ENCODE results near the gene UBAP2L. TPM values are rescaled to one million over a fixed set of nuclear protein-coding genes. Genes with fewer than 3 reads are reported as not detected.

Gene UBAP2L, protein sequence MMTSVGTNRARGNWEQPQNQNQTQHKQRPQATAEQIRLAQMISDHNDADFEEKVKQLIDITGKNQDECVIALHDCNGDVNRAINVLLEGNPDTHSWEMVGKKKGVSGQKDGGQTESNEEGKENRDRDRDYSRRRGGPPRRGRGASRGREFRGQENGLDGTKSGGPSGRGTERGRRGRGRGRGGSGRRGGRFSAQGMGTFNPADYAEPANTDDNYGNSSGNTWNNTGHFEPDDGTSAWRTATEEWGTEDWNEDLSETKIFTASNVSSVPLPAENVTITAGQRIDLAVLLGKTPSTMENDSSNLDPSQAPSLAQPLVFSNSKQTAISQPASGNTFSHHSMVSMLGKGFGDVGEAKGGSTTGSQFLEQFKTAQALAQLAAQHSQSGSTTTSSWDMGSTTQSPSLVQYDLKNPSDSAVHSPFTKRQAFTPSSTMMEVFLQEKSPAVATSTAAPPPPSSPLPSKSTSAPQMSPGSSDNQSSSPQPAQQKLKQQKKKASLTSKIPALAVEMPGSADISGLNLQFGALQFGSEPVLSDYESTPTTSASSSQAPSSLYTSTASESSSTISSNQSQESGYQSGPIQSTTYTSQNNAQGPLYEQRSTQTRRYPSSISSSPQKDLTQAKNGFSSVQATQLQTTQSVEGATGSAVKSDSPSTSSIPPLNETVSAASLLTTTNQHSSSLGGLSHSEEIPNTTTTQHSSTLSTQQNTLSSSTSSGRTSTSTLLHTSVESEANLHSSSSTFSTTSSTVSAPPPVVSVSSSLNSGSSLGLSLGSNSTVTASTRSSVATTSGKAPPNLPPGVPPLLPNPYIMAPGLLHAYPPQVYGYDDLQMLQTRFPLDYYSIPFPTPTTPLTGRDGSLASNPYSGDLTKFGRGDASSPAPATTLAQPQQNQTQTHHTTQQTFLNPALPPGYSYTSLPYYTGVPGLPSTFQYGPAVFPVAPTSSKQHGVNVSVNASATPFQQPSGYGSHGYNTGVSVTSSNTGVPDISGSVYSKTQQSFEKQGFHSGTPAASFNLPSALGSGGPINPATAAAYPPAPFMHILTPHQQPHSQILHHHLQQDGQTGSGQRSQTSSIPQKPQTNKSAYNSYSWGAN
- total RNA-seq, result 100 to 1,000 TPM in 1 of 3 donors, 10 to 100 TPM in 2; 92.7 to 119 (median 99.3) TPM
- long read RNA-seq, donor 1, partial matches to known transcripts, result 7 of 48 reads
- long read RNA-seq, donor 1, other reads (novel, unspliced or antisense), result 39 of 48 reads
- long read RNA-seq, donor 2, partial matches to known transcripts, result 4 of 11 reads
- long read RNA-seq, donor 2, other reads (novel, unspliced or antisense), result 7 of 11 reads

DNA sequence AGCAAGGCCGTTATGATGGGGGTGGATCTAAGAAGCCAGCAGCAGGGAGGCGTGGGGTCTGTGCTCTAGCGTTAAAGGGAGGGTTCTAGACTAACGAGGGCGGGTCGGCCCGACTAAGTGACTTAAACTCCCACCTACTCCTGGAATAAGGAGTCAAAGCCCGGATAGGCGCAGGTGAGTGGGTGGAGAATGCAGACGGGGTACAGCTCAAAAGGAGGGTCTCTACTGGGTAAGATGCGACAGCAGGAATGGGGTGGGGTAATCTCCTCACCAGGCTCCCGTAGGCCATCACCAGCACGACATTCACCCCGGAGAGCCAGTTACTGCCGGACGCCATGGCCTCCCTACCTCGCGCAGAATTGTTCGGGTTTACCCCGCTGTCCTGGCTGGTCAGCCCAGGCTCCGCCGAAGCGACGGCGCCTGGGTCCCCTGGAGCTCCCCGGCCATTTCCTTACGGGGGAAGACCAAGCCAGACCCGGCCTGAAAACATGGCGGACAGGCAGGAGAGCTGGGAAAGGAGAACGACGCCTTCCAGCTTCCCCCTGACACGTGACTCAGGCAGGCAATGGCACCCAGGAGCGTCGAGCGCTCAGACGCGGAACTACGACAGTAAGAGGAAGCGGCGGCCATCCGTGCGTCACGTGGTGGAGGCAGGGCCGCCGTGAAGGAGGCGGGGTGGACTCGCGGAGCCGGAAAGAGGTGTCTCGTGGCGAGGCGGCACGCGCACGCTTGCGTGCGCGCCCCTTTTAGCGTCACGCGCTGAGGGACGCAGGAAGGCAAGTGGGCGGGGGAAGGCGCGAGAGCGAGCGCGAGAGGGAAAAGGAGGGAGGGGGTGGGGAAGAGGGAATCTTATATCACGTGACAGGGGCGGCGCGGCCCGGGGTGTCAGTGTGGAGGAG lies at the start of gene UBAP2L:
UBAP2L (plus strand) TSS at position 885 of the 899 bp plus-strand sequence. CDS start 4,169 bp downstream, outside the sequence.
- DNase-seq, result peak; percentile 99 to 100 (median 99)
- peak within 1 kb of the TSS; percentile 77 for H3K4me3 ChIP-seq
- H3K4me1 ChIP-seq (ENCODE audit: low read depth), result peaks cover 26% of the 10 kb centered on the region
- TF ChIP-seq, protein P1, sequence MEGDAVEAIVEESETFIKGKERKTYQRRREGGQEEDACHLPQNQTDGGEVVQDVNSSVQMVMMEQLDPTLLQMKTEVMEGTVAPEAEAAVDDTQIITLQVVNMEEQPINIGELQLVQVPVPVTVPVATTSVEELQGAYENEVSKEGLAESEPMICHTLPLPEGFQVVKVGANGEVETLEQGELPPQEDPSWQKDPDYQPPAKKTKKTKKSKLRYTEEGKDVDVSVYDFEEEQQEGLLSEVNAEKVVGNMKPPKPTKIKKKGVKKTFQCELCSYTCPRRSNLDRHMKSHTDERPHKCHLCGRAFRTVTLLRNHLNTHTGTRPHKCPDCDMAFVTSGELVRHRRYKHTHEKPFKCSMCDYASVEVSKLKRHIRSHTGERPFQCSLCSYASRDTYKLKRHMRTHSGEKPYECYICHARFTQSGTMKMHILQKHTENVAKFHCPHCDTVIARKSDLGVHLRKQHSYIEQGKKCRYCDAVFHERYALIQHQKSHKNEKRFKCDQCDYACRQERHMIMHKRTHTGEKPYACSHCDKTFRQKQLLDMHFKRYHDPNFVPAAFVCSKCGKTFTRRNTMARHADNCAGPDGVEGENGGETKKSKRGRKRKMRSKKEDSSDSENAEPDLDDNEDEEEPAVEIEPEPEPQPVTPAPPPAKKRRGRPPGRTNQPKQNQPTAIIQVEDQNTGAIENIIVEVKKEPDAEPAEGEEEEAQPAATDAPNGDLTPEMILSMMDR (IDR thresholded peaks at IDR 0.05), result no peak
- H3K36me3 ChIP-seq (ENCODE audit: low read depth), result no peaks in the 10 kb centered on the region
- H3K9me3 ChIP-seq, result no peaks in the 10 kb centered on the region
- ATAC-seq, result peak; percentile 95
- intact Hi-C loops (cut with DNase I, micrococcal nuclease), result no loop called here

DNA sequence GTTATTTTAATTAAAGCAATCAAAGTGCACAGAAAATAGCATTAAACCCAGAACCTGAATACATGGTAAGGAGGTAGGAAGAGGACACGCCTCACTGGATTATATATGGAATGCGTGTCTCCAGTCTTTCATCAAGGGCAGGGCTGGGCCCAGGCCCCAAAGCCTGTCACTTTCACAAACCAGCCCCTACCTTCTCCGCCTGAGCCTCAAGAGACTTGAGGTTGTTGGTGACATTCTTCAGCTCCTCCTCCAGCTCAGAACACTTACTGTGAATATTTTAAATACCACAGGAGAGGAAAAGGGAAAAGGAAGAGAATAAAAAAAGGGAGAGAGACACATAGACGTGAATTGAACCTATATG lies 49.6 kb upstream of the UBAP2L start:
- Histone ChIP-seq H3K4me3 (no peak overlapping the region), H3K36me3 (ENCODE audit: low read depth) (peaks cover 28% of the 10 kb centered on the region), H3K4me1 (ENCODE audit: low read depth) (peaks cover 8% of the 10 kb centered on the region), H3K9me3 (no peaks in the 10 kb centered on the region)
- intact Hi-C loops (cut with DNase I, micrococcal nuclease), result no loop called here
- TF ChIP-seq, protein P1 (IDR thresholded peaks at IDR 0.05), result no peak
- ATAC-seq, result no peak
- no peak for DNase-seq

DNA sequence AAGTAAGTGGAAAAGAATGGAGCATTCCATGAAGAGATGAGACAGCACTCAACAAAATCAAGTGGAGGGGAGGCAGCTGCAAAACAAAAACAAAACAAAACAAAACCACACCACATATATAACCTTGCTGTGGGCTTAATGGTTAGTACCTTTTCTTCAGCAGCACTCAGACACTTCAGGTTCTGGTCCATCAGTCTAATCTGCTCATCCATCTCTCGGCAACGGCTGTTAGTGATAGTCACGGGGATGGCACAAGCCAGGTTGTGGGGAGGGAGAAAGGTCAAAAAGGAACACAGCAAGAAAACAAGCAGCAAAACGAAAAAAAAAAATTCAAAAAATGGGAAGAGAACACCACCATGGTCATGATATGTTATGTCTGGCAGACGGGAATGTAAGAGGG lies 48.9 kb upstream of the UBAP2L start:
- no peak for ATAC-seq
- intact Hi-C loops (cut with DNase I, micrococcal nuclease), result no loop called here
- Histone ChIP-seq H3K36me3 (ENCODE audit: low read depth) (peaks cover 23% of the 10 kb centered on the region), H3K9me3 (no peaks in the 10 kb centered on the region), H3K4me1 (ENCODE audit: low read depth) (peaks cover 14% of the 10 kb centered on the region), H3K4me3 (no peak overlapping the region)
- TF ChIP-seq, protein P1 (IDR thresholded peaks at IDR 0.05), result no peak
- no peak for DNase-seq

- Histone ChIP-seq H3K4me3 (no peak overlapping the region), H3K9me3 (no peaks in the 10 kb centered on the region), H3K4me1 (ENCODE audit: low read depth) (peaks cover 42% of the 10 kb centered on the region), H3K36me3 (ENCODE audit: low read depth) (peaks cover 8% of the 10 kb centered on the region)
- no peak for ATAC-seq
- TF ChIP-seq, protein P1 (IDR thresholded peaks at IDR 0.05), result no peak
- intact Hi-C loops (cut with DNase I, micrococcal nuclease), result no loop called here
- DNase-seq, result no peak
Measured at GRCh38 chr1:154174654-154175053, 46.1 kb upstream of the UBAP2L start.

All from mucosa of descending colon (tissue), 3 donors.